ENCODE measurements around the gene SNX8.

SNX8 gene

DNA sequence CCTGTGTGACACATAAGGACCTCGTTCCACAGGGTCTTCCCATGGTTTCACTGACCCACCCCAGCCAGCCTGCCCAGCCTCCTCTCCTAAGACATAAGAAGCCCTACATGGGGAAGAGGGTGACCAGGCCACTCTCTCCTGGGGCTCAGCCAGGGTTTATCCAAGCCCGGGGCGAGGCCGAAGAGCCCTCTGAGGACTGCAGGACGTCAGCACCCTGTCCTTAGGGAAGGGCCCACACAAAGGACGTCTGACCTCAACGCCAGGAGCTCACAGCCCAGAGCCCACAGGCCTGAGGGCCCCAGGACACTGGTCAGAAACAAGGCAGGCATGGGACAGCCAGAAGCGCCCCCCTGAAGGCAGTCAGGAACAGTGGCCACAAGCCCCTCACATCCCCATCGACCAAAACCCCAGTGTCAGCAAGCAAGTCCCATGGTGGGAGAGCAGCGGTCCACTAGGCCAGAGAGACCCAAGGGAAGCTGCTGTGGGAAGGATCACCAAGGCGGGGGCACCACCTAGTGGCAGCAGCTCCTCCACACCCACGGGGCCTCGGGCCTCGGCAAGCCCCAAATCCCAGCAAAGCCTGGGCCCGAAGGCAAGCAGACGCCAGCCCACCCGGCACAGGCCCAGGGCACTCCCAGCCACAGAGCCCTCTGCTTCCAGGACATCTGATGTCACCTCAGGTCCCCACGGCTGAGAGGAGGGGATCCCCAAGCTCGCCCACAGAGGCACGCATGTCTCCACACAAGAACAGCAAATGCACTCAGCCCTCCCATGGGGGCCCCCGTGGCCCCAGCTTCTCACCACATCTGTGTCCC, 104.9 kb downstream of the SNX8 start:
- no peak overlapping the region for H3K27ac ChIP-seq (ENCODE audit: low read depth, low read length)
- peaks cover 5% of the 10 kb centered on the region for H3K79me2 ChIP-seq (ENCODE audit: control insufficient read depth, low read length)
- H4K20me1 ChIP-seq (ENCODE audit: control insufficient read depth, insufficient read depth, low read depth, low read length): peaks cover 4% of the 10 kb centered on the region; the same call in 1 of the 2 replicates

DNA sequence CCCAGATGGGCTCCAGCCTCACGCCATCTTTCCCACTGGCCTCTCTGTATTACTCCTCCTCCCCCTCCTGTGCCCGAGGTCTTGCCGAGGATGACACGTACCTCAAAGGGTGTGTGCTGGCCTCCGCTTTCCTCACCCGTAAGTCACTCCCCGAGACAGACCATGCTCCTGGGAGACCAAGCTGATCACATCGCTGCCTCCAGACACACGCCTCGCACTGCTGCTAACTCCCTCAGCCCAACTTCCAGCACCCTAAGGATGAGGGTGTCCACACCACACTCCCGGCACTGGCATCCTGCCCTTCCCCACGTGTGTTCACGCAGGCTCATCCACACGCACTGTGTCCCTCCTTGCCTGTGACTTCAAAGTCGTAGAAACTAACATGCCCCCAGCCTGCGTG, 105.5 kb downstream of the SNX8 start:
- Histone ChIP-seq H3K36me3 (ENCODE audit: control insufficient read depth, low read length) (peaks cover 72% of the 10 kb centered on the region), H3K4me2 (ENCODE audit: low read length) (no peak overlapping the region), H3K79me2 (ENCODE audit: control insufficient read depth, low read length) (peaks cover 5% of the 10 kb centered on the region), H3K4me3 (ENCODE audit: low read length) (no peak overlapping the region), H3K27me3 (ENCODE audit: control insufficient read depth, low read length) (no peaks in the 10 kb centered on the region), H3K9me2 (replicated peaks; ENCODE audit: control insufficient read depth, low read length) (no peaks in the 10 kb centered on the region), H4K20me1 (ENCODE audit: control insufficient read depth, insufficient read depth, low read depth, low read length) (peaks cover 4% of the 10 kb centered on the region), H3K27ac (ENCODE audit: low read depth, low read length) (no peak overlapping the region), H3K9me3 (ENCODE audit: control insufficient read depth, insufficient read depth, low read length) (no peaks in the 10 kb centered on the region), H3F3A (ENCODE audit: control insufficient read depth, insufficient read depth) (0 out of 2 replicates have a peak, but pooled peaks cover 2% of the 10 kb centered on the region), H3K4me1 (ENCODE audit: control insufficient read depth, low read length) (peaks cover 17% of the 10 kb centered on the region)
- TF ChIP-seq, protein P1, sequence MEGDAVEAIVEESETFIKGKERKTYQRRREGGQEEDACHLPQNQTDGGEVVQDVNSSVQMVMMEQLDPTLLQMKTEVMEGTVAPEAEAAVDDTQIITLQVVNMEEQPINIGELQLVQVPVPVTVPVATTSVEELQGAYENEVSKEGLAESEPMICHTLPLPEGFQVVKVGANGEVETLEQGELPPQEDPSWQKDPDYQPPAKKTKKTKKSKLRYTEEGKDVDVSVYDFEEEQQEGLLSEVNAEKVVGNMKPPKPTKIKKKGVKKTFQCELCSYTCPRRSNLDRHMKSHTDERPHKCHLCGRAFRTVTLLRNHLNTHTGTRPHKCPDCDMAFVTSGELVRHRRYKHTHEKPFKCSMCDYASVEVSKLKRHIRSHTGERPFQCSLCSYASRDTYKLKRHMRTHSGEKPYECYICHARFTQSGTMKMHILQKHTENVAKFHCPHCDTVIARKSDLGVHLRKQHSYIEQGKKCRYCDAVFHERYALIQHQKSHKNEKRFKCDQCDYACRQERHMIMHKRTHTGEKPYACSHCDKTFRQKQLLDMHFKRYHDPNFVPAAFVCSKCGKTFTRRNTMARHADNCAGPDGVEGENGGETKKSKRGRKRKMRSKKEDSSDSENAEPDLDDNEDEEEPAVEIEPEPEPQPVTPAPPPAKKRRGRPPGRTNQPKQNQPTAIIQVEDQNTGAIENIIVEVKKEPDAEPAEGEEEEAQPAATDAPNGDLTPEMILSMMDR (IDR thresholded peaks at IDR 0.05; ENCODE audit: low read depth, low read length, poor library complexity, severe bottlenecking): no peak

More for the DNA sequence above, 104.9 kb downstream of the SNX8 start:
- no peak for TF ChIP-seq EZH2phosphoT487 (IDR thresholded peaks at IDR 0.05; ENCODE audit: borderline replicate concordance, low read length)
- TF ChIP-seq, protein P1 (IDR thresholded peaks at IDR 0.05; ENCODE audit: low read depth, low read length, poor library complexity, severe bottlenecking): peak; percentile 90
- Histone ChIP-seq H3K36me3 (ENCODE audit: control insufficient read depth, low read length) (peaks cover 78% of the 10 kb centered on the region), H3F3A (ENCODE audit: control insufficient read depth, insufficient read depth) (0 out of 2 replicates have a peak, but pooled peaks cover 2% of the 10 kb centered on the region), H3K4me1 (ENCODE audit: control insufficient read depth, low read length) (peaks cover 10% of the 10 kb centered on the region), H3K27me3 (ENCODE audit: control insufficient read depth, low read length) (no peaks in the 10 kb centered on the region), H3K9me3 (ENCODE audit: control insufficient read depth, insufficient read depth, low read length) (no peaks in the 10 kb centered on the region), H3K9me2 (replicated peaks; ENCODE audit: control insufficient read depth, low read length) (no peaks in the 10 kb centered on the region), H3K4me2 (ENCODE audit: low read length) (0 out of 2 replicates have a peak overlapping the region, but pooled peaks have one; percentile 4), H3K4me3 (ENCODE audit: low read length) (no peak overlapping the region)

DNA sequence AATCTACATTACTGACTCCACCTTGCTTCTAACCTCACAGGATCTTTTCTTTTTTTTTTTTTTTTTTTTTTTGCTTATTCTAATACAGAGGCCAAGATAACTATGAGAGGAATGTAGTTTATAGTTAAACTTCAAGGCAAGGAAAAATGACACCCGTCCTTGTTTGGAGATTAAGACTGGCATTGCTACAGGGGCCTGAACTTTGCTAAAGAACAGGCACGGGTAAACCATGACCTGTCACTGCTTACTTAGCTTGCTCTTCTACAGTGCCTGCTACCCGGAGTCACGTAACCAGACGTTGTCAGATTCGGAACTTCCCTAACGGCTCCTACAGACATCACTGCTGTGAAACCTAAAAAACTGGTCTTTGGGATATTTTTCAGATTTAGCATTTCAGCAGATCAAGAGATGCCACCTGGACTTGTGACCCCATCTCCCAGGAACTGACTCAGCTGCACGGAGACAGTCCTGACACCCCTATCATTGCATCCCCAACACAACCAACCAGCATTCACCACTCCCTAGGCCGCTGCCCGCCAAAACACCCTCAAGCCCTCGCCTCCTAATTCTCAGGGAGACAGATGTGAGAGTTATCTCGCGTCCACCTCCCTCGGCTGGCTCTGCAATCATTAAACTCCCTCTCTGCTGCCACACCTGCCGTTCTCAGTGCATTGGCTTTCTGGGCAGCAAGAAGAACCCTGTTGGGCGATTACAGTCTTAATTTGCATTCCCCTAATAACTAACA, 109.0 kb downstream of the SNX8 start:
- no peaks in the 10 kb centered on the region for H3K27me3 ChIP-seq (ENCODE audit: control insufficient read depth, low read length)
- no peaks in the 10 kb centered on the region for H3K9me2 ChIP-seq (replicated peaks; ENCODE audit: control insufficient read depth, low read length)
- H3K9me3 ChIP-seq (ENCODE audit: control insufficient read depth, insufficient read depth, low read length): no peaks in the 10 kb centered on the region; the same call in 1 of the 2 replicates
- no peak overlapping the region for H3K4me3 ChIP-seq (ENCODE audit: low read length)
- peaks cover 73% of the 10 kb centered on the region for H3K36me3 ChIP-seq (ENCODE audit: control insufficient read depth, low read length)
- peaks cover 23% of the 10 kb centered on the region for H3K4me1 ChIP-seq (ENCODE audit: control insufficient read depth, low read length)
- no peak overlapping the region for H3K27ac ChIP-seq (ENCODE audit: low read depth, low read length)
- no peak overlapping the region for H3K4me2 ChIP-seq (ENCODE audit: low read length)
- peaks cover 25% of the 10 kb centered on the region for H3K79me2 ChIP-seq (ENCODE audit: control insufficient read depth, low read length)
- 0 out of 2 replicates have a peak, but pooled peaks cover 2% of the 10 kb centered on the region for H3F3A ChIP-seq (ENCODE audit: control insufficient read depth, insufficient read depth)
- H4K20me1 ChIP-seq (ENCODE audit: control insufficient read depth, insufficient read depth, low read depth, low read length): peaks cover 8% of the 10 kb centered on the region
- TF ChIP-seq, protein P1 (IDR thresholded peaks at IDR 0.05; ENCODE audit: low read depth, low read length, poor library complexity, severe bottlenecking): no peak
- no peak for TF ChIP-seq EZH2phosphoT487 (IDR thresholded peaks at IDR 0.05; ENCODE audit: borderline replicate concordance, low read length)
